Large intestine (tissue), 3 donors: Measurements from ENCODE around the gene MTFMT. TPM values are rescaled to one million over a fixed set of nuclear protein-coding genes. Genes with fewer than 3 reads are reported as not detected.

ENCODE experiments used
- DNase-seq, 2 donors: peaks; one replicate each; pipeline versions ENCODE4 v3.0.0 to v3.0.0-alpha.2; 2013
- H3K27ac ChIP-seq: one replicate; pipeline ENCODE4 v1.5.1; 2013; ENCODE audit warnings: low read length
- H3K27me3 ChIP-seq: 2 replicates; pipeline ENCODE4 v1.6.1; 2013; ENCODE audit warnings: low read length; ENCODE audit not compliant: control insufficient read depth, insufficient read depth
- H3K36me3 ChIP-seq: 2 replicates; pipeline ENCODE4 v1.6.1; 2013; ENCODE audit warnings: low read length; ENCODE audit not compliant: control insufficient read depth, insufficient read depth
- H3K4me1 ChIP-seq: one replicate; pipeline ENCODE4 v1.6.1; 2013; ENCODE audit warnings: low read length; ENCODE audit not compliant: control insufficient read depth, insufficient read depth
- H3K4me3 ChIP-seq: one replicate; pipeline ENCODE4 v1.5.1; 2013; ENCODE audit warnings: low read length
- H3K9me3 ChIP-seq: one replicate; pipeline ENCODE4 v1.6.1; 2013; ENCODE audit warnings: mild to moderate bottlenecking, low read depth, low read length, moderate library complexity; ENCODE audit not compliant: control insufficient read depth
- WGBS: methylation state at CpG from one replicate; pipeline ENCODE4 v1.1.5; 2013; ENCODE audit warnings: low lambda C conversion rate; ENCODE audit not compliant: insufficient coverage; 5-methylcytosine and 5-hydroxymethylcytosine counted together
- polyA plus RNA-seq: library from polyadenylated mRNA; unstranded; fragments of 120-200 nt; gene quantifications from one replicate; pipeline ENCODE4 v1.2.1, GENCODE V29; 2013

Gene MTFMT
- polyA plus RNA-seq, 1 donor = 14.4 TPM

- DNase-seq = no peak
- Histone ChIP-seq H3K4me1 (peaks cover 23% of the 10 kb centered on the region), H3K27me3 (peaks cover 2% of the 10 kb centered on the region), H3K36me3 (no peaks in the 10 kb centered on the region), H3K27ac (no peak overlapping the region), H3K9me3 (no peaks in the 10 kb centered on the region), H3K4me3 (no peak overlapping the region)
- no CpG with 5 or more reads among the region's 6 CpGs for WGBS
Observed at GRCh38 chr15:65060641-65061397, 31.4 kb upstream of the MTFMT start.

DNA sequence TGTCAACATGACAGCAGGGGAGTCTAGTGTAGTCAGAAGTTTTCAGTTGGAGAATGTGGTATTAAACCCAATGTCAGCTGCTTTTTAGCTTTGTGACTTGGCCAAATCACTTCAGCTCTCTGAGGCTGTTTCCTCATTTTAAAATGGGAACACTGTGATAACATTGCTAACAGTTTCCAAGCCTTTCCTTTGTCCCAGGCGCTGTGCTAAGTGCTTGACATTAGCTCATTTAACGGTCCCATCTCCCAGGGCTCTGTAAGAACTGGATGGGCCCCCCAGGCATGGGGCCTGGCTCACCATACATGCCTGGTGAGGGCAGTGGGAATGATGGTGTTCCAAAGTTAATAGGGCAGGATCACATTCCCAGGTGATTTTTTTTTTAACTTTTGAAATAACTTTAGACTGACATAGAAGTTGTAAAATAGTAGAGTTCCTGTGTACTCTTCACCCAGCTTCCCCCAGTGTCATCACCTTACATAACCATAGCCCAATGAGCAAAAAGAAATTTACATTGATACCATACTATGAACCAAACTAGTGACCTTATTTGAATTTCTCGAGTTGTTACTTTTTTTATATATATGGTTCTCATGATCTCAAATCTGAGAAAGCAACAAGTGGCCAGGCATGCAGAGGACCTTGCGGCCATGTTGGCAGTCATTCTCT lies 30.6 kb upstream of the MTFMT start:
- H3K36me3 ChIP-seq = no peaks in the 10 kb centered on the region
- H3K27ac ChIP-seq = no peak overlapping the region
- peaks cover 31% of the 10 kb centered on the region for H3K4me1 ChIP-seq
- DNase-seq = no peak
- no peaks in the 10 kb centered on the region for H3K9me3 ChIP-seq
- H3K4me3 ChIP-seq = no peak overlapping the region
- no peaks in the 10 kb centered on the region for H3K27me3 ChIP-seq
- no CpG with 5 or more reads among the region's 4 CpGs for WGBS

DNA sequence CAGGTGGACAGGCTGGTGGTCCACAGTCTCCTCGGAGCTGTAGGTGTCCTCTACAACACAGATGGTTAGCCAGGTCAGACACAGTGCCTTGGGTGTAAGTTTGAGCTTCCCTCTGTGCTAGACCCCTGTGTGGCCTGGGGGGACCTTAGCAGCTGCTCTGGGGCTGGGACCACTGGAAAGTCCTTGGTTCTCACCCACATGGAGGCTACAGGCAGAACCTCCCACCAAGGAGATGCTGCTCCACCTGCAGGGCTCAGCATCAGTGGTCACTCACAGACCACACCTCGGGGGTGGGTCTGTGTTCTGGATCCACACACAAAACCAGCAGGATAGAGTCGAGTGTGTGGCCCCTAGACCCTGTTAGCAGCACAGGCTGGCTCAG lies 29.9 kb upstream of the MTFMT start:
- Histone ChIP-seq H3K4me1 (peaks cover 38% of the 10 kb centered on the region), H3K4me3 (no peak overlapping the region), H3K27ac (no peak overlapping the region), H3K36me3 (no peaks in the 10 kb centered on the region), H3K27me3 (no peaks in the 10 kb centered on the region), H3K9me3 (no peaks in the 10 kb centered on the region)
- no CpG with 5 or more reads among the region's 3 CpGs for WGBS
- DNase-seq = no peak

DNA sequence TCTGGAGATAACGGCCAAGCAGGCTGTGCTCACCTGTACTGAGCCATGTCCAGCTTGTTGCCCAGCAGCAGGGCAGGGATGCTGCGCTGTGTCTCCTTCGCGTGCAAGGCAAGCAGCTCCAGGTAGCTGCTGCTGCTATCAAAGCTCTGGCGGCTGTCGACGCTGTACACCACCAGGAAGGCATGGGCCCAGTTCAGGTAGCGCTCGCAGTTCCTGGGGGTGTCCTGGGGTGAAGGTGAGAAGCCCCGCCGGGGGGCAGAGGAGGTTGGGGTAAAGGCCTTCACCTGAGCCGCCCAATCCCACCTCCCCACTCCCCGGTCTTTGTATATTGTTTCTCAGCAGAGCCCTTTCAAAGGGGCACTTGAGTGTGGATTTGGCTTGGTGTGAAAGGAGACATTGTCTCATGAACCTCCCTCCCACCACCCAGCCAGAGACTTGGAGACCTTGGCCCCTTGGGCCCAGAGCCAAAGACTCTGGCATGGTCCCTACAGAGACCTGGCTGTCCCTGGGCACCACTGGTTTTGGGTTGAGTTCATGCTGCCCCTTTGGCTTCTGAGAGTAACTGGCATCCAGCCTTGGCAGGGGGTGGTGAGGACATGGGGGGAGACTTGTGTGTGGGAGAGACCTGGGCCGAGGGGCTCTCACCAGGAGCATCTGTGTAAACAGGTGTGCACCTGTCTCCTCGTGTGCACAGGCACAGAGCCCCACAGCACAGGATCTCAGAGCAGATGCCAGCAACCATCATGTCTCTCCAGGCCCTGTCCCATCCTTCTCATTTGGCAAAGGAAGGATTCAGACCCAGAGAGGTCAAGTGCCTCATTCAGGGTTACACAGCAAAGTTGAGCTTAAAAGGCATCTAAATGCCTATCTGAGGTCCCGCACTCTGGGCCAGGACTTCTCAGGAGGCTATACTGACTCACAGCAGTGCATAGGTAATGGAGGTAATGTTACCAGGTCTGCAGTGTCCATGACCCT lies 29.2 kb upstream of the MTFMT start:
- no peaks in the 10 kb centered on the region for H3K9me3 ChIP-seq
- WGBS = no CpG with 5 or more reads among the region's 16 CpGs
- no peaks in the 10 kb centered on the region for H3K27me3 ChIP-seq
- H3K36me3 ChIP-seq = peaks cover 2% of the 10 kb centered on the region
- peaks cover 39% of the 10 kb centered on the region for H3K4me1 ChIP-seq
- H3K27ac ChIP-seq = no peak overlapping the region
- no peak overlapping the region for H3K4me3 ChIP-seq
- DNase-seq = no peak

GRCh38 chr15:65057549-65057940 lies 28.1 kb upstream of the MTFMT start:
- no peaks in the 10 kb centered on the region for H3K27me3 ChIP-seq
- no CpG with 5 or more reads among the region's 8 CpGs for WGBS
- DNase-seq = no peak
- no peak overlapping the region for H3K4me3 ChIP-seq
- H3K27ac ChIP-seq = peak overlapping the region; percentile 67
- H3K4me1 ChIP-seq = peaks cover 39% of the 10 kb centered on the region
- H3K36me3 ChIP-seq = peaks cover 9% of the 10 kb centered on the region
- no peaks in the 10 kb centered on the region for H3K9me3 ChIP-seq

DNA sequence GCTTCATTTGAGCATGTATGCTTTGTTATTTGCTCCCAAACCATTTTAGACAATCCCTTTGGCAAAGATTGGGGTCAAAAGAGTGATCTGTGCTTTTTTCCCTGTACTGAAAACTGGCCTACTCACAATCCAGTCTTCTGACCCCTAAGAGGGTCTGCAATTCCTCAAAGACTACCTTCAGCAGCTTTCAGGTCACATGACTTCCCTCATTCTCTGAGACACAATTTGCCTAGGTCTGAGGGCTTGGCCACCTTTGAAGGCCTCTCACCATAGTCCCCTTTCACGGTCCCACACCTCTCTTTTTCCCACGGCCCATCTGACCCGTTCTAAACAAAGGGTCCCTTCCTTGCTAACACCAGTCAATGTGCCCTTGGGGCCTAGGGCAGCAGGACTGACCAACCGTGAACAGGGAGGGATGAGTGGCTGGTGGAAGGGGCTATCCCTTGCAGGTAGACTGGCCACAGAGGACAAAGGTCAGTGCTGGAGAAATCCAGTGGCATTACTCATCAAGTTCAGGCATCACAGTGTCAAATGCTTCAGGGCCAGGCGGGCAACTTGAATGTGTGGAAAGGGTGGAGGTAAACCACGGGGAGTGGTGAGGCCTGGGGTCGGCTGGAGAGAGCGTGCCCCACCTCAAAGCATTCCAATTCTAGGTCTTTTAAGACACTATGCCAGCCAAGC lies 27.6 kb upstream of the MTFMT start:
- peak; percentile 86 to 88 for DNase-seq
- Histone ChIP-seq H3K36me3 (peaks cover 9% of the 10 kb centered on the region), H3K9me3 (no peaks in the 10 kb centered on the region), H3K27ac (peak overlapping the region; percentile 67), H3K27me3 (no peaks in the 10 kb centered on the region), H3K4me3 (no peak overlapping the region), H3K4me1 (peaks cover 39% of the 10 kb centered on the region)
- no CpG with 5 or more reads among the region's 8 CpGs for WGBS

DNA sequence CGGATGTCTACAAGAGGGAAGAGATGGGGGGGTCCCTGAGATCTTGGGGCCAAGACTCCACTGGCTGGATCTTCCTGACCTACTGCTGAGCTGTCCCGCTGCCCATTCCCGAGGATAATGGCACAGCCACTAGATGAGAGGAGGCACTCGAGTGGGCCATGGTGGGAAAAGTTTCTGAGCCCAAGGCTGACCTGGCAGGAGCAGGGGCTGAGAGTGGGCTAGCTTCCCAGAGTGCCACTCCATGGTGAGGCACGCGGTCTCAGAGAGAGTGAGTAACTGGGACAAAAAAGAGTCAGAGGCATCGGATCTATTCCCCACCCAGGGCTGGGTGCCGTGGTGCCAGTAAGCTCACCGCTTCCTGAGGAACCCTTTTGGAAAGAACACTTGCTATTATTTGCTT lies 26.7 kb upstream of the MTFMT start:
- Histone ChIP-seq H3K27me3 (no peaks in the 10 kb centered on the region), H3K4me1 (peaks cover 39% of the 10 kb centered on the region), H3K27ac (peak overlapping the region; percentile 73), H3K4me3 (no peak overlapping the region), H3K9me3 (no peaks in the 10 kb centered on the region), H3K36me3 (peaks cover 12% of the 10 kb centered on the region)
- no CpG with 5 or more reads among the region's 9 CpGs for WGBS
- no peak for DNase-seq

GRCh38 chr15:65055201-65055870 lies 25.9 kb upstream of the MTFMT start:
- no CpG with 5 or more reads among the region's 6 CpGs for WGBS
- Histone ChIP-seq H3K27ac (peak overlapping the region; percentile 73), H3K27me3 (no peaks in the 10 kb centered on the region), H3K4me1 (peaks cover 39% of the 10 kb centered on the region), H3K36me3 (peaks cover 14% of the 10 kb centered on the region), H3K9me3 (no peaks in the 10 kb centered on the region), H3K4me3 (no peak overlapping the region)
- peak; percentile 75 to 84 for DNase-seq

GRCh38 chr15:65054333-65055200 lies 25.1 kb upstream of the MTFMT start:
- Histone ChIP-seq H3K27me3 (no peaks in the 10 kb centered on the region), H3K36me3 (peaks cover 14% of the 10 kb centered on the region), H3K9me3 (no peaks in the 10 kb centered on the region), H3K27ac (peak overlapping the region; percentile 73), H3K4me3 (no peak overlapping the region), H3K4me1 (peaks cover 42% of the 10 kb centered on the region)
- WGBS = no CpG with 5 or more reads among the region's 26 CpGs
- peak; percentile 67 to 76 for DNase-seq
